ENCODE data around the gene CCNB2. TPM values are rescaled to one million over a fixed set of nuclear protein-coding genes. Genes with fewer than 3 reads are reported as not detected.

Gene CCNB2
- polyA plus RNA-seq, 1 donor (not counting 4 experiments of a cell fraction or from before 2014, with no cell fraction given) = 36.9 TPM

- peaks cover 19 to 51% of the 10 kb centered on the region in 2 experiments for H3K36me3 ChIP-seq (ENCODE audit: control insufficient read depth in 2 of 2, extremely low read depth in 1 of 2, insufficient read depth in 2 of 2, low read length in 2 of 2)
- peak; percentile 38 for DNase-seq (ENCODE audit: low read depth, low spot score)
- peak; percentile 65 for FAIRE-seq
Observed at GRCh38 chr15:59165726-59166125, 60.8 kb downstream of the CCNB2 start.

GRCh38 chr15:59166166-59166565, 61.2 kb downstream of the CCNB2 start:
- Histone ChIP-seq H3K4me2 (ENCODE audit: control insufficient read depth, extremely low read depth, insufficient read depth, low read depth, low read length) (peak overlapping the region; percentile 71), H3K4me3 (ENCODE audit: control insufficient read depth in 2 of 3, extremely low read depth in 1 of 3, insufficient read depth in 2 of 3, low read depth in 1 of 3, low read length in 3 of 3) (peak overlapping the region in 2 of 3 experiments; percentile 15 to 26), H3K27me3 (ENCODE audit: control insufficient read depth, extremely low read depth, insufficient read depth, low read length) (no peaks in the 10 kb centered on the region), H3K9me3 (ENCODE audit: control insufficient read depth, low read depth, low read length) (no peaks in the 10 kb centered on the region), H4K20me1 (ENCODE audit: control insufficient read depth, extremely low read depth, insufficient read depth, low read length) (no peaks in the 10 kb centered on the region), H3K9me1 (ENCODE audit: control insufficient read depth, extremely low read depth, insufficient read depth, low read length) (peaks cover 3% of the 10 kb centered on the region), H3K79me2 (ENCODE audit: control insufficient read depth, insufficient read depth, low read length) (no peaks in the 10 kb centered on the region), H3K27ac (ENCODE audit: control insufficient read depth, insufficient read depth, low read length) (peak overlapping the region; percentile 86), H3K4me1 (ENCODE audit: control insufficient read depth, extremely low read depth, insufficient read depth, low read length) (peaks cover 64% of the 10 kb centered on the region), H2AFZ (ENCODE audit: control insufficient read depth, low read length) (no peak overlapping the region), H3K9ac (ENCODE audit: control insufficient read depth, extremely low read depth, insufficient read depth, low read length) (peak overlapping the region; percentile 45), H3K36me3 (ENCODE audit: control insufficient read depth in 2 of 2, extremely low read depth in 1 of 2, insufficient read depth in 2 of 2, low read length in 2 of 2) (peaks cover 15 to 51% of the 10 kb centered on the region in 2 experiments)
- no peak for DNase-seq (ENCODE audit: low read depth, low spot score)
- dilution Hi-C loops (cut with MboI; ENCODE audit: extremely low pct_ligation_motif_present, low sequenced_read_pairs) = no loop called here
- TF ChIP-seq CTCF (optimal IDR thresholded peaks at IDR 0.05 in 1 of 3, IDR thresholded peaks at IDR 0.05 in 1 of 3, conservative IDR thresholded peaks at IDR 0.05 in 1 of 3; ENCODE audit: extremely low read depth in 1 of 3, insufficient read depth in 2 of 3, low read length in 3 of 3) = no peak
- TF ChIP-seq EZH2 (IDR thresholded peaks at IDR 0.05; ENCODE audit: low read length) = no peak
- FAIRE-seq = peak; percentile 9

More at GRCh38 chr15:59165726-59166125, 60.8 kb downstream of the CCNB2 start:
- H3K27ac ChIP-seq (ENCODE audit: control insufficient read depth, insufficient read depth, low read length) = peak overlapping the region; percentile 86
- TF ChIP-seq CTCF (optimal IDR thresholded peaks at IDR 0.05 in 1 of 3, IDR thresholded peaks at IDR 0.05 in 1 of 3, conservative IDR thresholded peaks at IDR 0.05 in 1 of 3; ENCODE audit: extremely low read depth in 1 of 3, insufficient read depth in 2 of 3, low read length in 3 of 3) (no peak), EZH2 (IDR thresholded peaks at IDR 0.05; ENCODE audit: low read length) (no peak)
- H4K20me1 ChIP-seq (ENCODE audit: control insufficient read depth, extremely low read depth, insufficient read depth, low read length) = no peaks in the 10 kb centered on the region
- no peak overlapping the region for H2AFZ ChIP-seq (ENCODE audit: control insufficient read depth, low read length)
- peak overlapping the region; percentile 71 for H3K4me2 ChIP-seq (ENCODE audit: control insufficient read depth, extremely low read depth, insufficient read depth, low read depth, low read length)
- H3K4me3 ChIP-seq (ENCODE audit: control insufficient read depth in 2 of 3, extremely low read depth in 1 of 3, insufficient read depth in 2 of 3, low read depth in 1 of 3, low read length in 3 of 3) = peak overlapping the region in 2 of 3 experiments; percentile 15 to 26
- peaks cover 3% of the 10 kb centered on the region for H3K9me1 ChIP-seq (ENCODE audit: control insufficient read depth, extremely low read depth, insufficient read depth, low read length)
- H3K4me1 ChIP-seq (ENCODE audit: control insufficient read depth, extremely low read depth, insufficient read depth, low read length) = peaks cover 60% of the 10 kb centered on the region
- no peaks in the 10 kb centered on the region for H3K9me3 ChIP-seq (ENCODE audit: control insufficient read depth, low read depth, low read length)
- peak overlapping the region; percentile 45 for H3K9ac ChIP-seq (ENCODE audit: control insufficient read depth, extremely low read depth, insufficient read depth, low read length)
- no peaks in the 10 kb centered on the region for H3K79me2 ChIP-seq (ENCODE audit: control insufficient read depth, insufficient read depth, low read length)
- H3K27me3 ChIP-seq (ENCODE audit: control insufficient read depth, extremely low read depth, insufficient read depth, low read length) = no peaks in the 10 kb centered on the region
- dilution Hi-C loops (cut with MboI; ENCODE audit: extremely low pct_ligation_motif_present, low sequenced_read_pairs) = no loop called here

All from keratinocyte (primary cell).